Lower leg skin (tissue), 4 donors: ENCODE data around the gene SORL1. TPM values are rescaled to one million over a fixed set of nuclear protein-coding genes. Genes with fewer than 3 reads are reported as not detected.

Experiments
- DNase-seq, 2 donors: peaks; one replicate each; pipeline ENCODE4 v3.0.0-alpha.2; 2019; ENCODE audit warnings: low spot score in 2 of 2
- H3K4me3 ChIP-seq: fragments of 200-600 bp; sonication (generic); 2 replicates; pipeline ENCODE4 v1.5.1; 2017; ENCODE audit warnings: mild to moderate bottlenecking, low read depth; ENCODE audit not compliant: poor library complexity, severe bottlenecking
- POLR2A ChIP-seq, 2 donors: fragments of 450-650 bp; IDR thresholded peaks; one replicate each; pipeline ENCODE4 v1.6.1; 2016 to 2017; ENCODE audit warnings: antibody characterized with exemption in 2 of 2, mild to moderate bottlenecking in 1 of 2, moderate library complexity in 1 of 2
- WGBS, 2 donors: methylation state at CpG; one replicate each; pipeline ENCODE4 v1.1.5; 2018; 5-methylcytosine and 5-hydroxymethylcytosine counted together
- intact Hi-C: fragments of 100-400 bp; cut with DNase I; formaldehyde crosslinking; loops from one replicate; pipeline ENCODE4 v1.15.0; 2023; ENCODE audit warnings: low total_unique reads
- total RNA-seq, 4 donors: library from RNA; depleted of rRNA; stranded (reverse); fragments of >200 nt; gene quantifications; one replicate each; pipeline ENCODE4 v1.1.0, GENCODE V29; 2016
- TF ChIP-seq, protein P1 (sequence below), 3 donors: fragments of 450-650 bp; IDR thresholded peaks; one replicate each; pipeline ENCODE4 v1.5.1; 2016; ENCODE audit warnings: antibody characterized with exemption in 3 of 3, mild to moderate bottlenecking in 3 of 3, moderate library complexity in 2 of 3

The SORL1 gene
- total RNA-seq, 4 donors from 2014 or later: 12.5 to 21.8 (median 14.7) TPM

GRCh38 chr11:121521145-121522042 lies 69.3 kb downstream of the SORL1 start:
- intact Hi-C loops: no loop called here
- no peak overlapping the region for H3K4me3 ChIP-seq
- no peak for DNase-seq
- no peak for TF ChIP-seq POLR2A (IDR thresholded peaks at IDR 0.05)
- TF ChIP-seq, protein P1, sequence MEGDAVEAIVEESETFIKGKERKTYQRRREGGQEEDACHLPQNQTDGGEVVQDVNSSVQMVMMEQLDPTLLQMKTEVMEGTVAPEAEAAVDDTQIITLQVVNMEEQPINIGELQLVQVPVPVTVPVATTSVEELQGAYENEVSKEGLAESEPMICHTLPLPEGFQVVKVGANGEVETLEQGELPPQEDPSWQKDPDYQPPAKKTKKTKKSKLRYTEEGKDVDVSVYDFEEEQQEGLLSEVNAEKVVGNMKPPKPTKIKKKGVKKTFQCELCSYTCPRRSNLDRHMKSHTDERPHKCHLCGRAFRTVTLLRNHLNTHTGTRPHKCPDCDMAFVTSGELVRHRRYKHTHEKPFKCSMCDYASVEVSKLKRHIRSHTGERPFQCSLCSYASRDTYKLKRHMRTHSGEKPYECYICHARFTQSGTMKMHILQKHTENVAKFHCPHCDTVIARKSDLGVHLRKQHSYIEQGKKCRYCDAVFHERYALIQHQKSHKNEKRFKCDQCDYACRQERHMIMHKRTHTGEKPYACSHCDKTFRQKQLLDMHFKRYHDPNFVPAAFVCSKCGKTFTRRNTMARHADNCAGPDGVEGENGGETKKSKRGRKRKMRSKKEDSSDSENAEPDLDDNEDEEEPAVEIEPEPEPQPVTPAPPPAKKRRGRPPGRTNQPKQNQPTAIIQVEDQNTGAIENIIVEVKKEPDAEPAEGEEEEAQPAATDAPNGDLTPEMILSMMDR (IDR thresholded peaks at IDR 0.05): no peak
- 81% methylated on average over 4 of the region's 4 CpGs for WGBS, 2 donors

DNA sequence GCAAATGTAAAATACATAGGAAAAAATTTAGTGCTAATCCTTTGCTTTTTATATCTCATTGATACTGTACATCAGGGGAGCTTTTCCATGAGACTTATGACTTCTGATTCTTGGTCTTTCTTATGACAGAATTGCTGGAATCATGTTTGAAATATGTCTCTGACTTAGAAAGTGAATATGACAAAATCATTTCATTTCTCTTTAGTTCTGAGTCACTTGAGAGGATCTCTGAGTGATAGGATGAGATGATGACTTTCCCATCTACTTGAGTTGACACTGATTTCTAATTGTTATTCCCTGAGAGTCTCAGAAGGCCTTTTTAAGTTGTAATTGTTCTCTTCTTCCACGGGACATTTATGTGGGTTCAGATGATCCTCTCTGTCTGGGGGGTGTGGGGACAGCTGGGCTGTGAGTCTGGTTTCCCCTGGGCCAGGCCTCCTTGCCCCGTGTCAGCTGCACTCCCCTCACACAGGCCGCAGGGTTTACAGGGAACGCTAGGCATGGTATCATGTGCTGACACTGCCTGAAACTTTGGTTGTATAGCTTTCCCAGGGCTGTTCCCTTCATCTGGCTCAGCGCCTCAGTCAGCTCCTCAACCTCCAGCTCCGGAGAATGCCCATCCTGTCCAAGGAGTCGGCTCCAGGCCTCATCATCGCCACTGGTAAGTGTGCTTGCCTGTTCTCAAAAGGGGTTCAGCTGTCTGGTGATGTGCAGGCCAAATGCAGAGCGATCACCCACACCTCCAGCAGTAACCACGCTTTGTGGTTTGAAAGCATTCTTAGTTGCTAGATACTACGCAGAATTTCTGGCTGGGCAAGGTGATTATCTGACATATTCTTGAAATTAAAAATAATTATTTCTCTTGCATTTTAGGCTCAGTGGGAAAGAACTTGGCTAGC lies 70.2 kb downstream of the SORL1 start:
- 88 to 93% methylated on average over 11 of the region's 11 CpGs for WGBS, 2 donors
- intact Hi-C loops: no loop called here
- TF ChIP-seq POLR2A (IDR thresholded peaks at IDR 0.05): no peak
- TF ChIP-seq, protein P1 (IDR thresholded peaks at IDR 0.05): no peak
- H3K4me3 ChIP-seq: no peak overlapping the region
- no peak for DNase-seq

DNA sequence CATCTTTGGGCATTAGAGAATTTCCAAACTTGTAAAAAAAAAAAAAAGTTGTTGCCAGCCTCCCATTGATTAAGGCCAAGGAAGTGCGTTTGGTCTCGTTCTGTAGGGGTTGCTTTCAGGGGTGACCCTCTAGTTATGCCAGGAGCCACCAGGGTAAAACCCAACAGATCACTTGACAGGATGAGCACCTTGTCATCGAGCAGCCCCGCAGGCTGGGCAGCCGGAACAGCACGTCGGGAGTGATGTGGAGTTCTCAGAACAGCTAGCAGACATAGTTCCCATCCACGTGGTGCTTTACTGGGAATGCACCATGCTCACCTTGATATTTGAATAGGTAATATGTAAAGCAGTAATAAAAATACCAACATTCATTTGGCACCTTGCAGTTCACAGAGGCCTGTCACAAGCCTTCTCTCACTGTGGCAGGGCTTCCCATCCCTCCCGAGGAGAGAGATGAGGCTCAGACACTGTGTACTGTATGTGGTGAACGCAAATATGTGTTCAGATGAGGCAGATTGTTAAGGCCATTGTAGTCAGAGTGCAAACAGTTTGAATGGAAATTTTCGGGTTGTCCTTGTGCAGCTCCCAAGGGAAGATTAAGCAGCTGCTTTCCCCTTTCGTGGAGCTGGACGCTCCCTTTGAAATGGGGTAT lies 71.6 kb downstream of the SORL1 start:
- intact Hi-C loops: no loop called here
- TF ChIP-seq POLR2A (IDR thresholded peaks at IDR 0.05): no peak
- TF ChIP-seq, protein P1 (IDR thresholded peaks at IDR 0.05): no peak
- no peak overlapping the region for H3K4me3 ChIP-seq
- 79 to 82% methylated on average over 13 of the region's 13 CpGs for WGBS, 2 donors
- no peak for DNase-seq

DNA sequence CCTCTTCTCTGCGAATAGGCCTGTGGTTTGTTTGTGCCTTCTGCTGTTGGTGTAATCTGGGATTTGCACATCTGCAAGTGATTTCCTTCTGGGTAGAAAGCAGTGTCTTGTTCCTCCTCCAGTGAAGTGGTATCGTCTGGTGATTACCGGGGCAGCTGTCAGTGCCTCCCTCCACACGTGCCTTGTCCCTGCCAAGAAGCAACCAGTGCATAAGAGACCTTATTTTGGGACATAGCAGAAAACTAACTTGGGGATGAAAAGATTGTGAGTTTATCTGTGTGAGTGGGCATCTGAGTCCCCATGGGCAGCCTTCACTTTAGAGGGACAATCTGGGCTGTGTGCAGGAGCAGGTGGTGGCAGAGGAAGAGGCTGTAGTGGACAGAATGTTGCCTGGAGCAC lies 72.1 kb downstream of the SORL1 start:
- intact Hi-C loops: no loop called here
- TF ChIP-seq, protein P1 (IDR thresholded peaks at IDR 0.05): no peak
- no peak for TF ChIP-seq POLR2A (IDR thresholded peaks at IDR 0.05)
- DNase-seq: no peak
- WGBS, 2 donors: 51 to 71% methylated on average over 4 of the region's 4 CpGs
- H3K4me3 ChIP-seq: no peak overlapping the region

DNA sequence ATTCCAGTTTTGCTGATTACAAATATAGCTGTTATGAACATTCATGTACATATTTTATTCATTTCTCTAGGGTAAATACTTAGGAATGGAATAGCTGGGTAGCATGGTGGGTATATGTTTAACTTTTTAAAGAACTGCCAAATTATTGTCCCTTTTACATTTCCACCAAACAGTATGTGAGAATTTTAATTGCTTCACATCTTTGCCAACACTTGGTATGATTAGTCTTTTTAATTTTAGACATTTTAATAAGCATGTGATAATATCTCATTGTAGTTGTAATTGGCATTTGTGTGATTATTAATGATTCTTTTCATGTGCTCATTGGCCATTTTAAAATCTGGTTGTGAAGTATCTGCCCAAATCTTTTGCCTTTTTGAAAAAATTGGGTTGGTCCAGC lies 73.3 kb downstream of the SORL1 start:
- DNase-seq: no peak
- TF ChIP-seq, protein P1 (IDR thresholded peaks at IDR 0.05): no peak
- no peak for TF ChIP-seq POLR2A (IDR thresholded peaks at IDR 0.05)
- intact Hi-C loops: no loop called here
- no peak overlapping the region for H3K4me3 ChIP-seq
